Testis (tissue), 2 donors: Measurements from ENCODE around the gene CCDC60.

Experiments
- CTCF ChIP-seq, 3 experiments: fragments of 450-650 bp in 2 of 3; fragments of 200-600 bp in 1 of 3; sonication (generic) in 1 of 3; IDR thresholded peaks; one replicate each; pipeline ENCODE4 v1.5.1; 2016 to 2019; ENCODE audit warnings: antibody characterized with exemption in 3 of 3, mild to moderate bottlenecking in 2 of 3, moderate library complexity in 1 of 3
- POLR2A ChIP-seq: fragments of 450-650 bp; IDR thresholded peaks from one replicate; pipeline ENCODE4 v1.6.1; 2017; ENCODE audit warnings: antibody characterized with exemption, mild to moderate bottlenecking, moderate library complexity

GRCh38 chr12:119459481-119459880, 125.0 kb downstream of the CCDC60 start:
- TF ChIP-seq POLR2A (no peak), CTCF (IDR thresholded peaks at IDR 0.05) (no peak)
